ENCODE measurements around the gene COPB2. TPM values are rescaled to one million over a fixed set of nuclear protein-coding genes. Genes with fewer than 3 reads are reported as not detected.

Gene COPB2
- total and polyA plus RNA-seq, 2 donors (not counting 3 experiments of a cell fraction or from before 2014, with no cell fraction given) = 72.1 to 146 TPM

DNA sequence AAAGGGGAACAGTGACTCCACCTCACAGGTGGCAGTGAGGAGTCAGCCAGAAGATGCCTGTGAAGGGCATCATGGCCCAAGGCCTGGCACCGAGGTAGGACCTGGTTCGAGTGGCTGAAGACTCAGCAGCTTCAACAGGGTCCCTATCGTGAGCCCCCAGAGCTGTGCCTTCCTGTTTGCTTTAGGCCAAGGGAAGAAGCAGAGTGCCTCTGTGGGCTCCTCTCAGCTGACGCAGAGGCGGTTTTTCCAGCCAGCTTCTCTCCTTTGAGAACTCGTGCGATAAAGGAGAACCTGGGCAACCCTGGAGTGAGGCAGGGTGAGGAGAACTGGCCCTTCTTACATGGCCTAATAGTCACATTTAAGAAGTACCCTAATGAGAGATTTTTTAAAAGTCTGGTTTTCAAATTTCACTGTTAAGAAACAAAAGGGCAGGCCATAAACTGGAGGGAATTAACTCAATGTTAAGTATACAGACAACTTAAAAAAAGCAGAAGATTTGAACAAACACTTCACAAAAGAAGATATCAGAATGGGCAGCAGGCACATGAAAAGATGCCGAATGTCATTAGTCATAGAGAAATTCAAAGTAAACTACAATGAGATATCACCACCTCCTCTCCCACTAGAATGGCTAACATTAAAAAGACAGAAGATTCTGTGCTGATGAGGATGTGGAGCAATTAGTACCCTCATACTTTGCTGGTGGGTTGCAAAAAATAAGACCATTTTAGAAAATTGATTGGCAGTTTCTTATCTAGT, 68.7 kb downstream of the COPB2 start:
- Histone ChIP-seq H2AFZ (ENCODE audit: low read depth, low read length) (no peak overlapping the region), H3K36me3 (ENCODE audit: control insufficient read depth in 2 of 2, extremely low read depth in 1 of 2, insufficient read depth in 2 of 2, low read length in 2 of 2) (no peaks in the 10 kb centered on the region), H3K9ac (replicated peaks; ENCODE audit: extremely low read depth, insufficient read depth, low read length) (no peak overlapping the region), H3K79me2 (ENCODE audit: control insufficient read depth, insufficient read depth, low read length) (no peaks in the 10 kb centered on the region), H3K9me3 (replicated peaks; ENCODE audit: control insufficient read depth, insufficient read depth, low read length) (no peaks in the 10 kb centered on the region), H3K9me1 (replicated peaks; ENCODE audit: control insufficient read depth, extremely low read depth, insufficient read depth, low read length) (no peaks in the 10 kb centered on the region), H3K4me3 (replicated peaks in 1 of 3; ENCODE audit: insufficient read depth in 1 of 3, low read depth in 1 of 3, low read length in 3 of 3) (no peak overlapping the region), H3K27ac (ENCODE audit: insufficient read depth, low read depth, low read length) (no peak overlapping the region), H4K20me1 (replicated peaks; ENCODE audit: control insufficient read depth, extremely low read depth, insufficient read depth, low read length) (no peaks in the 10 kb centered on the region), H3K4me2 (ENCODE audit: insufficient read depth, low read length) (no peak overlapping the region), H3K27me3 (ENCODE audit: control insufficient read depth in 2 of 2, insufficient read depth in 2 of 2, low read length in 2 of 2) (peaks cover 0 to 4% of the 10 kb centered on the region in 2 experiments), H3K4me1 (ENCODE audit: control insufficient read depth, extremely low read depth, insufficient read depth, low read length) (no peaks in the 10 kb centered on the region)
- intact Hi-C loops (cut with micrococcal nuclease) (no loop called here), dilution Hi-C loops (cut with MboI; ENCODE audit: extremely low pct_ligation_motif_present, low sequenced_read_pairs) (no loop called here)
- no peak for FAIRE-seq
- DNase-seq (ENCODE audit: low read depth, low spot score) = no peak
- CTCF ChIA-PET = interaction anchor here (0.9 to 1.4 kb wide), 2 partner anchors 20 to 209 kb away, joined by 3 read pairs; no protein-coding TSS in a partner anchor
- POLR2A ChIA-PET = no interaction called here
- TF ChIP-seq EZH2 (IDR thresholded peaks at IDR 0.05; ENCODE audit: borderline replicate concordance, low read depth, low read length, severe bottlenecking) (no peak), MYC (IDR thresholded peaks at IDR 0.05; ENCODE audit: low read depth, low read length) (no peak), JUN (IDR thresholded peaks at IDR 0.05; ENCODE audit: borderline replicate concordance, insufficient read depth, insufficient read length, low read depth) (no peak), FOS (IDR thresholded peaks at IDR 0.05; ENCODE audit: borderline replicate concordance, insufficient read depth, low read length) (no peak), POLR2A (IDR thresholded peaks at IDR 0.05; ENCODE audit: low read depth, low read length) (no peak), GATA2 (IDR thresholded peaks at IDR 0.05; ENCODE audit: insufficient read depth, insufficient read length, low read depth, low read length) (no peak), POLR2AphosphoS5 (IDR thresholded peaks at IDR 0.05; ENCODE audit: insufficient read depth, low read depth, low read length) (no peak)
- TF ChIP-seq, protein P1, sequence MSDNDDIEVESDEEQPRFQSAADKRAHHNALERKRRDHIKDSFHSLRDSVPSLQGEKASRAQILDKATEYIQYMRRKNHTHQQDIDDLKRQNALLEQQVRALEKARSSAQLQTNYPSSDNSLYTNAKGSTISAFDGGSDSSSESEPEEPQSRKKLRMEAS (IDR thresholded peaks at IDR 0.05; ENCODE audit: insufficient read depth, insufficient read length) = no peak
- TF ChIP-seq, protein P2, sequence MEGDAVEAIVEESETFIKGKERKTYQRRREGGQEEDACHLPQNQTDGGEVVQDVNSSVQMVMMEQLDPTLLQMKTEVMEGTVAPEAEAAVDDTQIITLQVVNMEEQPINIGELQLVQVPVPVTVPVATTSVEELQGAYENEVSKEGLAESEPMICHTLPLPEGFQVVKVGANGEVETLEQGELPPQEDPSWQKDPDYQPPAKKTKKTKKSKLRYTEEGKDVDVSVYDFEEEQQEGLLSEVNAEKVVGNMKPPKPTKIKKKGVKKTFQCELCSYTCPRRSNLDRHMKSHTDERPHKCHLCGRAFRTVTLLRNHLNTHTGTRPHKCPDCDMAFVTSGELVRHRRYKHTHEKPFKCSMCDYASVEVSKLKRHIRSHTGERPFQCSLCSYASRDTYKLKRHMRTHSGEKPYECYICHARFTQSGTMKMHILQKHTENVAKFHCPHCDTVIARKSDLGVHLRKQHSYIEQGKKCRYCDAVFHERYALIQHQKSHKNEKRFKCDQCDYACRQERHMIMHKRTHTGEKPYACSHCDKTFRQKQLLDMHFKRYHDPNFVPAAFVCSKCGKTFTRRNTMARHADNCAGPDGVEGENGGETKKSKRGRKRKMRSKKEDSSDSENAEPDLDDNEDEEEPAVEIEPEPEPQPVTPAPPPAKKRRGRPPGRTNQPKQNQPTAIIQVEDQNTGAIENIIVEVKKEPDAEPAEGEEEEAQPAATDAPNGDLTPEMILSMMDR (IDR thresholded peaks at IDR 0.05; ENCODE audit: extremely low read depth in 1 of 2, insufficient read depth in 1 of 2, low read depth in 1 of 2, low read length in 2 of 2) = no peak
- BruUV-seq (replicated peaks) = no TSS peak
